GM12878 (cell line): Measurements from ENCODE around the gene GLI2.

Experiments used
- CTCF ChIP-seq, 3 experiments: IDR thresholded peaks in 2 of 3; conservative IDR thresholded peaks in 1 of 3; 2 replicates each; pipeline ENCODE4 v1.5.1; 2011; ENCODE audit warnings: low read depth in 3 of 3, low read length in 3 of 3, mild to moderate bottlenecking in 3 of 3, control low read depth in 2 of 3, moderate library complexity in 2 of 3, inconsistent platforms in 1 of 3, mixed read lengths in 1 of 3; ENCODE audit not compliant: control insufficient read depth in 2 of 3, insufficient read depth in 1 of 3; ENCODE audit errors: extremely low read depth in 1 of 3
- EGR1 ChIP-seq, 2 experiments: IDR thresholded peaks; 1 replicate in 1 of 2; 2 replicates in 1 of 2; pipeline ENCODE4 v1.6.1; 2011 to 2012; ENCODE audit warnings: low read depth in 2 of 2, low read length in 2 of 2, borderline replicate concordance in 1 of 2, mild to moderate bottlenecking in 1 of 2, moderate library complexity in 1 of 2
- ESRRA ChIP-seq: IDR thresholded peaks from 2 replicates; pipeline ENCODE4 v1.6.1; 2012; ENCODE audit warnings: mild to moderate bottlenecking, low read length, improper control_type of control experiment
- HCFC1 ChIP-seq: fragments of 150-350 bp; IDR thresholded peaks from 2 replicates; pipeline ENCODE4 v1.6.1; 2014; ENCODE audit warnings: low read length
- RELB ChIP-seq: fragments of 450-650 bp; IDR thresholded peaks from 2 replicates; pipeline ENCODE4 v1.6.1; 2017; ENCODE audit warnings: low read depth, mild to moderate bottlenecking, moderate library complexity
- SIN3A ChIP-seq: IDR thresholded peaks from 2 replicates; pipeline ENCODE4 v1.6.1; 2012; ENCODE audit warnings: low read depth, low read length, improper control_type of control experiment

- TF ChIP-seq EGR1 (IDR thresholded peaks at IDR 0.05; ENCODE audit: borderline replicate concordance in 1 of 2, low read depth in 2 of 2, low read length in 2 of 2) (no peak), CTCF (IDR thresholded peaks at IDR 0.05 in 2 of 3, conservative IDR thresholded peaks at IDR 0.05 in 1 of 3; ENCODE audit: control insufficient read depth in 2 of 3, extremely low read depth in 1 of 3, insufficient read depth in 1 of 3, low read depth in 3 of 3, low read length in 3 of 3) (no peak), SIN3A (no peak), HCFC1 (no peak), ESRRA (no peak), RELB (no peak)
These were observed 3.0 kb upstream of the GLI2 start for GRCh38 chr2:120732506-120733237.
